Uterus (tissue), 2 donors: ENCODE data around the gene COX7B.

Source experiments
- CTCF ChIP-seq, 4 experiments: fragments of 200-600 bp in 2 of 4; fragments of 450-650 bp in 2 of 4; sonication (generic) in 2 of 4; IDR thresholded peaks; one replicate each; pipeline ENCODE4 v1.5.1; 2016 to 2019; ENCODE audit warnings: antibody characterized with exemption in 4 of 4, mild to moderate bottlenecking in 2 of 4, moderate library complexity in 1 of 4
- POLR2A ChIP-seq, 2 donors: fragments of 450-650 bp; IDR thresholded peaks; one replicate each; pipeline ENCODE4 v1.6.1; 2016; ENCODE audit warnings: antibody characterized with exemption in 2 of 2, mild to moderate bottlenecking in 1 of 2, moderate library complexity in 1 of 2

- TF ChIP-seq CTCF (IDR thresholded peaks at IDR 0.05), result no peak
- no peak for TF ChIP-seq POLR2A (IDR thresholded peaks at IDR 0.05)
Measured at GRCh38 chrX:77917294-77917933, 18.1 kb downstream of the COX7B start.
